ENCODE results near the gene IL23A.
"Not testable (repeated sequence)": the region's sequence is repeated elsewhere in the genome, so short reads cannot be mapped to it uniquely, and the experiment has no call there.

The IL23A gene, protein sequence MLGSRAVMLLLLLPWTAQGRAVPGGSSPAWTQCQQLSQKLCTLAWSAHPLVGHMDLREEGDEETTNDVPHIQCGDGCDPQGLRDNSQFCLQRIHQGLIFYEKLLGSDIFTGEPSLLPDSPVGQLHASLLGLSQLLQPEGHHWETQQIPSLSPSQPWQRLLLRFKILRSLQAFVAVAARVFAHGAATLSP

DNA sequence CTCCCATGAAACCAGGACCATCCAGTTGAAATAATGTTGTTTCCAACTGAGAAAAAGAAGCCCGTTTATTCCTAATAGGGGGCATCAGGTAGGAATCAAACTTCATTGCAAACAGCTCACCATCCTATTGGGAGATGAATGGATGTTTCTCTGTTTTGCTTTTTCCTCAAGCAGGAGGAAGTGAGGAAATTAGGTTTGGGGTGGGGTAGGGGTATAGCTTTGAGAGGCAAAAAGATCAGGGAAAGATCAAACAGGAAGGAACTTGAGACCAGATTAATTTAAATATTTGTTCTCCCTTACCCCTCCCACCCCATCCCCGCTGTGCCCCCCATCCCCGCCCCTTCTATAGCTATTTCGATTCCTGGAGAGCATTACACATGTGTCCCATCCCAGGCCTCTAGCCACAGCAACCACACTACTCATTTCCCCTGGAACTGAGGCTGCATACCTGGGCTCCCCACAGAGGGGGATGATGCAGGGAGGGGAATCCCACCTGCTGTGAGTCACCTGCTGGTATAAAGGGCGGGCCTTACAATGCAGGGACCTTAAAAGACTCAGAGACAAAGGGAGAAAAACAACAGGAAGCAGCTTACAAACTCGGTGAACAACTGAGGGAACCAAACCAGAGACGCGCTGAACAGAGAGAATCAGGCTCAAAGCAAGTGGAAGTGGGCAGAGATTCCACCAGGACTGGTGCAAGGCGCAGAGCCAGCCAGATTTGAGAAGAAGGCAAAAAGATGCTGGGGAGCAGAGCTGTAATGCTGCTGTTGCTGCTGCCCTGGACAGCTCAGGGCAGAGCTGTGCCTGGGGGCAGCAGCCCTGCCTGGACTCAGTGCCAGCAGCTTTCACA, at the start of gene IL23A:
Gene IL23A (plus strand): TSS at position 577 of the 850 bp plus-strand sequence. CDS start 161 bp downstream, at position 738.
- DNase-seq: no peak

DNA sequence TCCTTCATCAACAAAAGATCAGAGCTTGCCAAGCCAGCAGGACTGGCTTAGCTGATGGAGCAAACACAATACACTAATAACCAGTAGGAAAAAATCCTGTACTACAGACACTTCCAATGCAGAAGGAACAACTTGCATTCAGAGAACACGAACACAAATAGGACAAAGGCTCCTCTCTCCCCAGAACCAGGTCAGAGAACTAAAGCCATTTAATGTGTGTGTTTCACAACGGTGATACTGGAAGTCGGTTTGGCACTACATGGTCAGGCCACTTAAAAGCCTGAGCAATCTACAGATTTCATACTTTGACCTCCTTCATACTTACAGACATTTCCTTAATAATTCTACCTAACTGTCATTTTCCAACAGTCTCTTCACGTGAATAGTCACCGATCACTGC, 44.9 kb upstream of the IL23A start:
- DNase-seq: no peak

DNA sequence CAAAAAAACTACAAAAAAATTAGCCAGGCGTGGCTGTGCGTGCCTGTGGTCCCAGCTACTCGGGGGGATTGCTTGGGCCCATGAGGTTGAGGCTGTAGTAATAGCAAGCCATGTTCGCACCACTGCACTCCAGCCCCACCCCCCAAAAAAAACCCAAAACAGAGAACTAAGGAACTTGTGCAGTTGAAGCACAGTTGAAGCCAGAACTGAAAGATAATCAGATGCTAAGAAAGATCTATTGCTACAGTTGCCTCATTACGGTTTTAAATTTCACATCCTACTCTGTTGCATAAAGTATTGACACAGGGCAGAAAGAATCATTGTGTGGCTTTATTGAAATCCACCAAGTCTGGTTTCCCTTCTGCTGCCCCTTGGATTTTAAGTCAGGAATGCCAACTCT, 42.4 kb upstream of the IL23A start:
- no peak for DNase-seq

DNA sequence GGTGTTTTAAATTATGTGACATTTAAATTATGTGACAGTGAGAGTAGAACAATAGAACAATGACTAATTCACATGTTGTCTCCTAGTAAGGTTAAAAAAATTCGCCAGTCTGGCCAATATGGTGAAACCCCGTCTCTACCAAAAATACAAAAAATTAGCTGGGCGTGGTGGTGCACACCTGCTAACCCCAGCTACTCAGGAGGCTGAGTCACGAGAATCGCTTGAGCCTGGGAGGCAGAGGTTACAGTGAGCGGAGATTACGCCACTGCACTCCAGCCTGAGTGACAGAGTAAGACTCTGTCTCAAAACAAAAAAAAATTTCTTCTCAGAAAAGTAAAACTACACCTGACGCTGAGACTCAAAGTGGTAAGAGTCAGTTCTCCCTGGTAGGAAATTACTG, 41.3 kb upstream of the IL23A start:
- no peak for DNase-seq

DNA sequence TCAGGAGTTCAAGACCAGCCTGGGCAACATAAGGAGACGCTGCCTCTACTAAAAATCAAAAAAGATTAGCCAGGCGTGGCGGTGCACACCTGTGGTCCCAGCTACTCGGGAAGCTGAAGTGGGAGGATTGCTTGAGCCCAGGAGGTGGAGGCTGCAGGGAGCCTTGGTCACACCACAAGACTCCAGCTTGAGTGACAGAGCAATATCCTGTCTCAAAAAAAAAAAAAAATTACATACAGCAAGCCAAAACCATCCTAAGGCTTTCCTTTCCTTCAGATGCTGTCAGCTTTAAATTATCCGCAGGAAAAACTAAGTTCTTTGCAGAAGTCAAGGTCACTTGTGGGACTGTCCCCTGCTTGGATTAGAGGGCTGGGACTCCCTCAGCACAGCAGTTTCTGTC, 39.9 kb upstream of the IL23A start:
- DNase-seq: no peak

DNA sequence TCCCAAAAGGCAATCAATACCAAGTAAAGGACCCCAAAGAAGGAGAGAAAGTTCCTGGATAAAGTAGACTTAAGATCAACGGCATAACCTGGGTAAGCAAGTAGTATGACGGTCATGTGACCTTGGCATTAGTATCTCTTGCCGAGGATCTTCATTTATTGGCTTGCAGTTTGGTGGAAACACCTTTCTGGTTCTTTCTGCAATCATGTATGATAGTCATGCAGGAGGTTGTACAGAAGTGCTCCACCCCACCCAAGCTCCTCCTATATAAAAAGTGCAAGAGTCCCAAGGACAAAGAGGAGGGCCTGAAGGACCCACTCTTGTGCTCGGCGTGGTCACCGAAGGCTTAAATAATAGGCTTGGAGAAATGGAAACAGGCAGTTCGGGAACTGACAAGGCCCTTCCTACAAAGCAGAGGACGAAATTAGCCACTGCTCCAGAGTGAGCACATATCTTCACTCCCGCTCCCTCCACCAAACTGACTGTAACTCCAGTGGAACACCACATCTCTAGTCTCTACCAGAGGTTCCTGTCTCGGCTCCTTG, 39.3 kb upstream of the IL23A start:
- DNase-seq: no peak

DNA sequence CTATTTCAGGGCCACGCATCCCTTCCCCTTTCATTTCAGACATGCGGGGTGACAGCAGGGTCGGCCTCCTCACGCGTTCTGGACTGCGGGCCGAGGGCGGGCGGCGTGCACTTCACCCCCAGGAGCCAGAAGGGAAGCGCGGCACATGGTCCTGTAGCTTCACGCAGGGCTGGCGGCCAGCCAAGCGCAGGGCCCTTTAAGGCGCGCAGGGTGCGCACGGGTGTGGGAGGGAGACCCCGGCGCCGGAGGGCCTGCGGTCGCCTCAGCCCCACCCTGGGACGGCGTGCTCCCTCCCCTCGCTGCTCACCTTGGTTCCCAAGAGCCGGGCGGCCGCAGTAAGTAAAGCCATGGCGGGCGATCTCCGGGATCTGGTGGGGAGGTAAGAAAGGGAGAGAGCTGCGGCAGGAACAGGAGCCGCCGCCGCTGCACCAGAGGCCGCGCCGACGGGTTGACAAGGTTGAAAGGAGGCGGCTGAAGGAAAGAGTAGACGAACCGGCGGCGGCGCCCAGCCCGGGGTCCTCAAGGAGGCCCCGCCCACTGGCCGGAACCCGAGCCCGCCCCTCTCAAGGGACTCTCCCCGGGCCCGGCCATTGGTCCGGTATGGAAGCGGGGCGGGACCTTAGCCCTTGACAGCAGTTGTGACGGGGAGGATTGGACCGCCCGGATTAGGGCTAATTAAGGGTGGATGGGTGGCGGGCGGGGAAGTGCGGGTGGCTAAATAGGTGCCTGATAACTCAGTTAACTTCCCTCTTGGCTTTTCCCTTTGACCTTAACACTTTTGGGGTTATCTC, 38.6 kb upstream of the IL23A start, which contains the start of gene CS:
Gene CS (minus strand): TSS at position 478 of the 791 bp plus-strand sequence. CDS start 129 bp downstream, at position 349.
- DNase-seq: peak; percentile 95

DNA sequence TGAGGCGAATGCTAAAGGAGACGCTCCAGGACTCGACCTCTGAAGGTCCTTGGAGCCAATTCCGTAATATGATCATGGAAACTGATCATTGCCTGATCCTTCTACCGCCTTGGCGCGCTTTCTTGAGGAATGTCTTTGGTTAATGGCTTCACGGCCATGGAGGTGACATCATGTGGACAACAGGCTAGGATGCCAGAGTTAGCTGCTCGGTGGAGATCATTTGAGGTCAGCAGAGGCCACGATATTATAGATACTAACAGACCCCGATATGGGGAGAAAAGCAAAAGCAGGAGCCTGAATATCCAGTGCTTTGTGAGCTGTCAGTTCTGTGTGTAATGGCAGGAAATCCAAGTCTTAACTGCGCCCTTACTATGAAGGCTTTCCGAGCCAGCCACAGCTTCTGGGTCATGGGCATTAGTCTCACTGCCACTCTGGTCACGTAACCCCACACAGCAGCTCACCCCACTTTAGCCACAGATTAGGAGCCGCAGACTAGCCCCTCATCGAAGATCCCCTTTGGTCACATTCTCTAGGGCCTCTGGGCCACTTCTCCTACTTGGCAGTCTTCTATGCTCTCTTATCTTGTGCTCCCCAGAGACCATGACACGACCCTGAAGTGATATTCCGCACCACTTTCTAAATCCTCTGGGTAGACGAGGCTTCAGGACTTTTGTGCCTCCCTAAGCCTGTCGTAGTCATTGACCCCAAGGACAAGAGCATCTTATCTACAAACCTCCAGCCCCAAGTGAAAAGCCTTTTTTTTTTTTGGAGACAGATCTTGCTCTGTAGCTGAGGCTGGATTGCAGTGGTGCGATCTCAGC, 37.8 kb upstream of the IL23A start:
- DNase-seq: peak; percentile 30

DNA sequence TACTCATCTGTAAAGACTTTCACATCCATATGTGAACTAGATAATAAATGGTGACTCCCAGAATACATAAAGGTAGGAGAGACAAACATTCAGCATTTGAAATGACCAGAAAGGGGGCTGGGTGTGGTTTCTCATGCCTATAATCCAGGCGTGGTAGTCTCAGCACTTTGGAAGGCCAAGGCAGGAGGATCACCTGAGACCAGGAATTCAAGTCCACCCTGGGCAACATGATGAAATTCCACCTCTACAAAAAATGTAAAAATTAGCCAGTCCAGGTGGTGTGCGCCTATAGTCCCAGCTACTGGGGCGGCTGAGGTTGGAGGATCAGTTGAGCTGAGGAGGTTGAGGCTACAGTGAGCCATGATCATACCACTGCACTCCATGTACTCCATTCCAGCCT, 34.4 kb upstream of the IL23A start:
- no peak for DNase-seq

DNA sequence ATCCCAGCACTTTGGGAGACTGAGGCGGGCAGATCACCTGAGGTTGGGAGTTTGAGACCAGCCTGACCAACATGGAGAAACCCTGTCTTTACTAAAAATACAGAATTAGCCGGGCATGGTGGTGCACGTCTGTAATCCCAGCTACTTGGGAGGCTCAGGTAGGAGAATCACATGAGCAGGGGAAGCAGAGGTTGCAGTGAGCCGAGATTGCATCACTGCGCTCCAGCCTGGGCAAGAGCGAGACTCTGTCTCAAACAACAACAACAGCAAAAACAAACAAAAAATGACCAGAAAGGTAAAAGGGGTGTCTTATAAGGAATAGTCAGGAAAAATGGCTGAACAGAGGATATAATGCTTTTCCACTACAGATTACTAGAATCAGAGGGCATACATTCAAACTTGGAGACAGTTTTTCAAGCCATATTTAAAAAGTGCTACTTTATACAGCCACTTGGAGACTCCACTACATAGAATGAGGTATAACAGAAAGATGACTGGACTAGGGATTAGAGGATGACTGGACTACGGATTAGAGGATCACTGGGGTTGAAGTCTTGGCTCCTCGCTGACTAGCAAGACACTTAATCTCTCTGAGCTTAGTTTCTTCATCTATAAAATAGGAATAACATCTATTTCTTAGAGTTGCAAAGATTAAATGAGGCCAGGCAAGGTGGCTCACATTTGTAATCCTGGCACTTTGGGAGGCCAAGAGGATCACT, 33.7 kb upstream of the IL23A start:
- no peak for DNase-seq

DNA sequence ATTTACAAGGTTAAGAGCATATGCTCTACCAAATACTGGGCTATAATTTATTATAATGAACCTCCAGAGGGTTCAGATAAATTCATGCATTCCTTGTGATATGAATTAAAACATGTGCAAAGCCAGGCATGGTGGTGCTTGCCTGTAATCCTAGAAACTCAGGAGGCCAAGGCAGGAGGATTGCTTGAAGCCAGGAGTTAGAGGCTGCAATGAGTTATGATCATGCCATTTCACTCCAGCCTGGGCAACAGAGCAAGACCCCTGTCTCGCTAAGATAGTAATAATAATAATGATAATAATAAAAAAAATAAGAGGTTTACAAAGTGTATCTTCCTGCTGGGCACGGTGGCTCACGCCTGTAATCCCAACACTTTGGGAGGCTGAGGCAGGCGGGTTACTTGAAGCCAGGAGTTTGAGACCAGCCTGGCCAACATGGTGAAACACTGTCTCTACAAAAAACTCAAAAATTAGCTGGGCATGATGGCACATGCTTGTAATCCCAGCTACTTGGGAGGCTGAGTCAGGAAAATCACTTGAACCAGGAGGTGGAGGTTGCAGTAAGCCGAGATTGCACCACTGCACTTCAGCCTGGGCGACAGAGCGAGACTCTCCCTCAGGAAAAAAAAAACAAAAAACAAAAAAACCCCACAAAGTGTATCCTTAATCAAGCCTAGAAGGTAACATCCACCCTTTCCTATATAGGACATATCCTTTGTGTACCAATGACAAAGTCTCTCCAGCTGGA, 31.3 kb upstream of the IL23A start:
- DNase-seq: no peak

DNA sequence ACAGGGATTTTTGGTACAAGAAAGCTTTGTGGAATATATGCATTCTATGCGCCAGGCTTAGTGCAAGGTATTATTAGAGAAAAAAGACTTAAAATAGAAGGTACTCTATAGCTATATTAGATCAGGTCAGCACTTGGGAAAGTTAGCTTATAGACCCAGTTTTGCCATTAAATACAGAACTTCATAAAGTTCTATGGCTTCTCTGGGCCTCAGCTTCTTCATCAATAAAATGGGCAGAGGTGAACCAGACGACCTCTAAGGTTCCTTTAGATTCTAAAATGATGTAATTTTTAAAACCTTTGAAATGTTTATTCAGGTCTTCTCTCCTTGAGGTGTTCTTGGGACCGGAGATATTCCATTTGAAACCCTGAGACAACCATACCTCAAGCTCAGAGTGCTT, 30.0 kb upstream of the IL23A start:
- DNase-seq: no peak

DNA sequence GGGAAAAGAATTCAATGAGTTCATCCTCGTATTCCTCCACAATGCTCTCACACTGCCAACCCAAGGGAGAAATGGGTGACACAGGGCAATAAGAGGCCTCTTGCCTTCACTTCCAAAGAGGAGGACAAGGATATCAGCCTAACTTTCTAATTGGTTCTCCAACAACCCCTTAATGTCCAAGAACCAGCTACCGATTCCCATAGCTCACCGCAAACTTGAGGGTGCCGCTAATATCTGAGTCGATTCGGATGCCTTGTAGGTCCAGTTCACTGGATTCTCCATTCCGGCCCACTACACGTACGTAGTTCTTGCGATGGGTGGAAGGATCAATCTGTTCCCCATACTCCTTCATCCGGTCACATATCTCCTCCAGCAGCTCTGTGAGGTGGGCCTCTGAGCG, 27.7 kb upstream of the IL23A start:
- no peak for DNase-seq

DNA sequence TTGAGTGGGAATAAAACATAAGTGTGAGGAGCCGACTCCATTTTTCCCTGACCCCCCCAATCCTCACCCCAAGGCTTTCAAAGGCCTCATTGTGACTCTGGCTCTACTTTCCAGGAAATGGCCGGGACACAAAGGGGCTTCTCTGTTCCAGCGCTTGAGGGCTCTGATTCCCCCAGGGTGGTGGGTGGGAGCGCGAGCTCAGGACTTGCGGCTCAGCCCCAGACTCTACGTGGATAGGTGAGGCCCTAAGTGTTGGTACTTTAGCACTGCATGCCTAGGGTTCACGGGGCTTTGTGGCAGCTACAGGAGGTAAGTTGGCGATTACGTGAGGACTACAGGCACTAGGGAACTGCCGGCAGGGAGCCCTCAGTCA, 23.4 kb upstream of the IL23A start:
- no peak for DNase-seq

DNA sequence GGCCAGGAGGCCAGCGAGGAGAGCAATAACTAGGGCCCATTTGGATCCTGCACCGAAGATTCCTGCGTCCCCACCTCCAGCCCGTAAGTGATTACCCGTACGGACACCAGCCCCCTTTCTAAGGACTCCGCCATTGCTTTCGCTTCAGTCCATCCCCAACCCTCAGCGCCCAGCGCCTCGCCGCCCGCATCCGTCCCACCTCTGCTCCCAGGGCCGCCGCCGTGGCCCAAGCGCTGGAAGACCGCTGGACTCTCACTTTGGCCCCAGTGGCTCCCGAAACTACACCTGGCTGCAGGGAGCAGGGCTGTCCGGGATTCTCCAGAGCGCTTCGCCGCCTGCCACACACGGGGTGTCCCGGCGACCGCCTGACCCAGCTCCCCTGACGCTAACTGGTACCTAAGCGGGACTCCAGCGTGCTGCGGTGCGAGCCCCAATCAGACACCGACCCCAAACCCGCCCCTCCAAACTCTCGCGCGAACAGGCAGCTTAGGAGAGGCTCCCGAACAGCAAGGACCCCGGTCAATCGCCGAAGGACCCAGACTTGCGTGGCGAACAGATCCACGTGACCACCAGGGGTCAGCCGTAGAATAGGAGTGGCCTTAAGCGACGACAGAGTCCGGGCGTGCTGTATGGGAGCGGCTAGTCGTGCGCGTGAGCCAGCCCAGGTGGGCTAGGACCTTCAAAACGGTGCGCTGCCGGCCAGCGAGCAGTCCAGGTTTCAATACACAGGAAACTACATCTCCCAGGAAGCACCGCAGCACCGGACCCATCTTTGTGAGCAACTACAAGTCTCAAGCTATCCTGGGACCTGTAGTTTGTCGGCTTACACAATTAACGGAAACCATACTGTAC, 22.8 kb upstream of the IL23A start, which contains the start of gene CNPY2:
Gene CNPY2 (minus strand): TSS at position 367 of the 852 bp plus-strand sequence. CDS start 771 bp downstream, outside the sequence.
- peak; percentile 99 for DNase-seq

DNA sequence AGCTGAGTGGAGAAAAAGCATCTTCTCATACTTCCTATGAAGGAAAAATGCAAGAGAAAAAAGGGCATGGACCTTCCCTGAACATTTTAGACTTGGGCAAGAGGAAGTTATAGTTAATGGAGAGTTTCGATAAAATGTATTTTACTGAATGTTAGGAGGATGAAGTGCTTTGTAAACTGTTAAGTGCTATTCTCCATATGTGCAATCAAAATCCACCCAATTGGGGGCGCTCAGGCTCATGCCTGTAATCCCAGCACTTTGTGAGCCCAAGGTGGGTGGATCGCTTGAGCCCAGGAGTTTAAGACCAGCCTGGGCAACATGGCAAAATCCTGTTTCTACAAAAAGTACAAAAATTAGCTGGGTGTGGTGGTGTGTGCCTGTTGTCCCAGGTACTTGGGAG, 21.0 kb upstream of the IL23A start:
- no peak for DNase-seq

DNA sequence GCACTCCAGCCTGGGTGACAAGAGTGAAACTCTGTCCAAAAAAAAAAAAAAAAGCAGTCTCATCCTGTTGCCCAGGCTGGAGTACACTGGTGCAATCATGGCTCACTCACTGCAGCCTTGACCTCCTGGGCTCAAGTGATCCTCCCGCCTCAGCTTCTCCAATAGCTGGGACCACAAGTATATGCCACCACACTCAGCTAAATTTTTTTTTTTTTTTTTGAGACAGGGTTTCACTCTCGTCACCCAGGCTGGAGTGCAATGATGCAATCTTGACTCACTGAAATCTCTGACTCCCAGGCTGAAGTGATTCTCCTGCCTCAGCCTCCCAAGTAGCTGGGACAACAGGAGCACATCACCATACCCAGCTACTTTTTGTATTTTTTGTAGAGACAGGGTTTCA, 17.7 kb upstream of the IL23A start:
- no peak for DNase-seq

DNA sequence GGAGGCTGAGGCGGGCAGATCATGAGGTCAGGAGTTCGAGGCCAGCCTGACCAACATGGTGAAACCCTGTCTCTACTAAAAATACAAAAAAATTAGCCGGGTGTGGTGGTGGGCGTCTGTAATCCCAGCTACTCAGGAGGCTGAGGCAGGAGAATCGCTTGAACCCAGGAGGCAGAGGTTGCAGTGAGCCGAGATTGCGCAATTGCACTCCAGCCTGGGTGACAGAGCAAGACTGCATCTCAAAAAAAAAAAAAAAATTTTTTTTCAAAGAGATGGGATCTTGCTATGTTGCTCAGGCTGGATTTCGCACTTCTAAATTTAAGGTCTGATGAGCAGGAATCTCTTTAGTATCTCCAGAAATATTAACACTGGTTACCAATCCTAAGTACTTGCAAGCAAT, 17.1 kb upstream of the IL23A start:
- not testable (repeated sequence) for DNase-seq

DNA sequence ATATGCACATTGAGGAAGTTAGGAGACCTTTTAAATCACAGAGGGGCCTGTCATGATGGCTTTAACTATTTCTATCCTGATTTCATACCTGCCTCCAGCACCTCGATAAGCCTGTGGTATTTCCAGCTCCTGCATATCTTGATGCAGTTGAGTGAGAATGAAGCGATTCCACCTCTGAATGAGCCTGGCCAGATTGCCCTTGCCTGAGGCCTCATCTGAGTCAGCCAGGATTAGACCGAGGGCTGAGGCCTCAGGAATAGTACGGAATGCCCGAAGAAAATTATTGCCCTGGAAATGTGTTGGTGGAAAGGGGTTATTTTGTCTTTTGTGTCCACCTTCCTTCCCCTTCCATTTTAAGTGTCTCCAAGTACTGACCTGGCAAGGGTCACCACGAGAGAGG, 14.5 kb upstream of the IL23A start:
- DNase-seq: no peak

DNA sequence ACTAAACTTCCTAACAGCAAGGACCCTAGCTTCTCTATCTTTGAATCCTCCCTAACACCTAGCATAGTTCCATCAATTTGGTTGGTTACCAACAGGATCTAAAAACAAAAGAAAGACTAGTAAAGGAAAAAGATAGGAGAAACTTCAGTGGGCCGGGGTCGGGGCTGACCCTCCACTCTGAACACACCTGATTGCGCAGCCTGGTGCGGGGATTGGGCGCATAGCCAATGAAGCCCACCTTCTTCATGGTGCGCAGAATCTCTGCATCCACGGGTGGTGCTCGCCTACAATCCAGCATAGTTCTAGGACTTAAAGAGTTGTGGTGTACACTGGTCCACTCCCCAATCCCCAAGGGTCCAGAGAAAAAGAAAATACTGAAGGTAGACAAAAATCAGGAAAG, 12.6 kb upstream of the IL23A start:
- no peak for DNase-seq

Data from NCI-H748 treated with DMSO at 0.1 percent for 48 hours (cell line).